Peyer's patch (tissue), 4 donors: ENCODE data around the gene C2orf92.

ENCODE experiments used
- POLR2A ChIP-seq, 2 donors: fragments of 450-650 bp; IDR thresholded peaks; one replicate each; pipeline ENCODE4 v1.5.1; 2017; ENCODE audit warnings: antibody characterized with exemption in 2 of 2, mild to moderate bottlenecking in 2 of 2, moderate library complexity in 2 of 2
- TF ChIP-seq, protein P1 (sequence below), 6 experiments: fragments of 450-650 bp in 4 of 6; fragments of 200-600 bp in 2 of 6; sonication (generic) in 1 of 6; IDR thresholded peaks; one replicate each; pipeline ENCODE4 v1.5.1; 2017 to 2019; ENCODE audit warnings: antibody characterized with exemption in 6 of 6, mild to moderate bottlenecking in 3 of 6, moderate library complexity in 1 of 6

- TF ChIP-seq, protein P1, sequence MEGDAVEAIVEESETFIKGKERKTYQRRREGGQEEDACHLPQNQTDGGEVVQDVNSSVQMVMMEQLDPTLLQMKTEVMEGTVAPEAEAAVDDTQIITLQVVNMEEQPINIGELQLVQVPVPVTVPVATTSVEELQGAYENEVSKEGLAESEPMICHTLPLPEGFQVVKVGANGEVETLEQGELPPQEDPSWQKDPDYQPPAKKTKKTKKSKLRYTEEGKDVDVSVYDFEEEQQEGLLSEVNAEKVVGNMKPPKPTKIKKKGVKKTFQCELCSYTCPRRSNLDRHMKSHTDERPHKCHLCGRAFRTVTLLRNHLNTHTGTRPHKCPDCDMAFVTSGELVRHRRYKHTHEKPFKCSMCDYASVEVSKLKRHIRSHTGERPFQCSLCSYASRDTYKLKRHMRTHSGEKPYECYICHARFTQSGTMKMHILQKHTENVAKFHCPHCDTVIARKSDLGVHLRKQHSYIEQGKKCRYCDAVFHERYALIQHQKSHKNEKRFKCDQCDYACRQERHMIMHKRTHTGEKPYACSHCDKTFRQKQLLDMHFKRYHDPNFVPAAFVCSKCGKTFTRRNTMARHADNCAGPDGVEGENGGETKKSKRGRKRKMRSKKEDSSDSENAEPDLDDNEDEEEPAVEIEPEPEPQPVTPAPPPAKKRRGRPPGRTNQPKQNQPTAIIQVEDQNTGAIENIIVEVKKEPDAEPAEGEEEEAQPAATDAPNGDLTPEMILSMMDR (IDR thresholded peaks at IDR 0.05) = peak; percentile 91 to 98 (median 98)
- TF ChIP-seq POLR2A (IDR thresholded peaks at IDR 0.05) = no peak
These were observed 28.0 kb downstream of the C2orf92 start for GRCh38 chr2:97697252-97698235.
